Activated naive CD8-positive, alpha-beta T cell treated with anti-CD3 and anti-CD28 coated beads for 36 hours (primary cell): ENCODE measurements around the gene TMEM269. TPM values are rescaled to one million over a fixed set of nuclear protein-coding genes. Genes with fewer than 3 reads are reported as not detected.
"Not testable (repeated sequence)": the region's sequence is repeated elsewhere in the genome, so short reads cannot be mapped to it uniquely, and the experiment has no call there.

Experiments used
- DNase-seq: peaks from one replicate; pipeline ENCODE4 v3.0.0; 2021
- H3K27ac Mint-ChIP-seq: one replicate; pipeline ENCODE4 v1.8.0; 2022; ENCODE audit warnings: mild to moderate bottlenecking, moderate library complexity, mixed read lengths
- H3K27me3 Mint-ChIP-seq: one replicate; pipeline ENCODE4 v1.8.0; 2022; ENCODE audit warnings: mild to moderate bottlenecking, mixed read lengths
- H3K36me3 Mint-ChIP-seq: one replicate; pipeline ENCODE4 v1.8.0; 2021; ENCODE audit warnings: mild to moderate bottlenecking, mixed read lengths
- H3K4me1 Mint-ChIP-seq: one replicate; pipeline ENCODE4 v1.8.0; 2021; ENCODE audit warnings: mixed read lengths
- H3K4me3 Mint-ChIP-seq: one replicate; pipeline ENCODE4 v1.8.0; 2022; ENCODE audit warnings: mild to moderate bottlenecking, moderate library complexity, mixed read lengths
- H3K9me3 Mint-ChIP-seq: one replicate; pipeline ENCODE4 v1.8.0; 2022; ENCODE audit warnings: mixed read lengths
- total RNA-seq, 2 experiments: library from RNA; stranded (reverse); gene quantifications; one replicate each; pipeline ENCODE4 v1.2.3, GENCODE V29; 2021

TMEM269 gene
- total RNA-seq, 2 experiments from 2014 or later, result 0.06 to 0.32 TPM

DNA sequence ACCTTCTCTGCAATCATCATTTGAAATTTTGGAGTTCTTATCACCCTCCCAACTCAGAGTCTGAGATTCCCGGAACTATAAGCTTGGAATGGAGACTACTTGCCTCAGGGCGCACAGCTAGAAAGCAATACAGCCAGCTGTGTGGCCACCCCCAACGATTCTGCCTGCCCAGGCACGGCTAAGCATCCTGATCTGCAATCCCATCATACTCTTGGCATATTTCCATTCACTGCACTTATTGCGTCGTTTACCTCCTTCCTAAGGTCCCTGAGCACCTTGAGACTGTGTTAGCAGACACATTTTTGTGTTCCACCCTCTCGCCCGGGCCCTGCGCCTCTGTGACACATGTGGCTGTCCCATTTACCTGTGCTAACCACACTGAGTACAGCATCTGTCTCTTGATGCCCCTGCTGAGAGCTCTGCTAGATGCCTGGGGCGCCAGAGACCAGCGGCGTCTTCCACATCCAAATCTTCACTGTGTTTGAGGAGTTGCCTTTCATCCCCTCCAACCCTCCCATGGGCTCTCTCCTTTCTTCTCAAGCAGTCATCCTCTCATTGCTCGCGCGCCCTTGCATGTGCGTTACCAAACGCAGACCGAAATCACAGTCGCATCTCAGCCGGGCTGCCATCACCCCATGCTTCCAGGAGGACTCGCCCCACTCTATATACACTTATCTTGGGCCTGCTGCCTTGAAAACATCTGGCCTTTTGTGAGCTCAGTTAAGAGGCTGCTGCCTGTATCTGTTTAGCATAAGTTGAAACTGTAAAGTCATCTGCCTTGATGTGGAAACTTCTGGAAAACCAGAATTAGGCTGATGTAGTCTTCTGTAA, 41.3 kb upstream of the TMEM269 start:
- H3K9me3 Mint-ChIP-seq, result no peaks in the 10 kb centered on the region
- no peaks in the 10 kb centered on the region for H3K4me1 Mint-ChIP-seq
- H3K27me3 Mint-ChIP-seq, result no peaks in the 10 kb centered on the region
- no peak overlapping the region for H3K27ac Mint-ChIP-seq
- H3K4me3 Mint-ChIP-seq, result no peak overlapping the region
- H3K36me3 Mint-ChIP-seq, result peaks cover 2% of the 10 kb centered on the region
- no peak for DNase-seq

DNA sequence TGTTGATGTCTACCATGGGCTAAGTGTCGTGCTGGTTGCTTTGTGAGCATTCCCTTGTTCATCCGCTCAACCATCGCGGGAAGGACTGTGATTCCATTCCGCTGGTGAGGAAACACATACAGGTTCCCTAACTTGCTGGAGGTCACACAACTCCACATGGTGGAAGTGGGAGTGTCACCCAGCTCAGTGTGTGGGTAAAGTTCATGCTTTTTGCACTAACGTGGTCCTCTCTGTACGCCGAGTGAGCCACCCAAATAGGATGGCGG, 40.7 kb upstream of the TMEM269 start:
- no peak overlapping the region for H3K4me3 Mint-ChIP-seq
- no peaks in the 10 kb centered on the region for H3K4me1 Mint-ChIP-seq
- H3K27me3 Mint-ChIP-seq, result no peaks in the 10 kb centered on the region
- H3K36me3 Mint-ChIP-seq, result peaks cover 2% of the 10 kb centered on the region
- H3K9me3 Mint-ChIP-seq, result no peaks in the 10 kb centered on the region
- no peak overlapping the region for H3K27ac Mint-ChIP-seq
- DNase-seq, result no peak

DNA sequence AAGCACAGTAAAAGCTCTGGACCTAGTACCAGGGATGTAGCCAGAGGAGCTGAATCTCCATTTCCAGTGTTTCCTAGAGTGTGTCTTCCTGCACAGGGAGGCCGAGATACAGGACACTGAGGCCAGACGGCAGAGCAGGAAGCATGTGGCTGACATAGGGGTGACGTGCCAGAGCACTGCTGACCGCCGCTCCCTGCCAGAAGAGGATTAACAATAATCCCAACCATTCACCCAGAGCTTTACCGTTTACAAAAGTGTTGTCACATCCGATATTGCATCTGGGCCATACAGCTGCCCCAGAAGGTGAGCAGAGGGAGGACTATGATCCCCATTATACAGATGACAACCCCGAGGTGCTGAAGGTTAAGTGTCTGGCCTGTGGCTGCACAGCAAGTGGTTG, 38.9 kb upstream of the TMEM269 start:
- DNase-seq, result no peak
- Mint-ChIP-seq H3K4me3 (no peak overlapping the region), H3K36me3 (peaks cover 7% of the 10 kb centered on the region), H3K27me3 (no peaks in the 10 kb centered on the region), H3K4me1 (no peaks in the 10 kb centered on the region), H3K9me3 (no peaks in the 10 kb centered on the region), H3K27ac (no peak overlapping the region)

DNA sequence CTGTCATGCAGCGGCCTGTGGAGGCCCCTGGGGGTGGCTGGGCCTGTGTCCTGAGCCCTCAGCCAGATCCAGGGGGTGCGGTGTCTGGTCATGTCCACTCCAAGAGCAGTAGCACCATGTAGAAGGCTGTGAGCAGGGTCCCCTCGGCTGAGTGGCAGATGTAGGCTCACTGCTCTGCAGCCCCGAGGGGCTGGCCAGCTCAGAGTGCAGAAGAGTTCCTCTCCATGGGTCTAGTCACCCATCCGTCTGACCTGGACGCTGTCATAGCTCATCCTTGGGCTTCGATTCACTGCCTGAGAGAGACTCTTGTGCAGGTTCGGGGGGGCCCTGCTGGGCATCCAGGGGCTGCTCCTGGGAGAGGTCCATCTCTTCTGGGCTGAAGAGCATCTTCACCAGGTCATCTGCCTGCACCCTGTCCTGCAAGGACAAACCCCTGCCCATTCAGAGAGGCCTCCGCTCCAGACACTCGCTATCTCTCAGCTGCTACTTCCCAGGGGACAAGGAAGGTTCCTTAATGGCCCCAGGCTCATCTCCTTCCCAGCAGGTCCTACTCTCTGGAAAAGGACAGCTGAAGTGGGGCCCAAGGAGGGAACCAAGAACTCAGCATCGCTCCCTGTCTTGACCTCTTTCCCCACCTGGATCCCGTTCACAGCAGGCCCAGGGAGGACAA, 38.2 kb upstream of the TMEM269 start:
- DNase-seq, result no peak
- H3K9me3 Mint-ChIP-seq, result peaks cover under 1% of the 10 kb centered on the region
- no peaks in the 10 kb centered on the region for H3K27me3 Mint-ChIP-seq
- peaks cover under 1% of the 10 kb centered on the region for H3K4me1 Mint-ChIP-seq
- no peak overlapping the region for H3K27ac Mint-ChIP-seq
- no peak overlapping the region for H3K4me3 Mint-ChIP-seq
- H3K36me3 Mint-ChIP-seq, result peaks cover 8% of the 10 kb centered on the region

DNA sequence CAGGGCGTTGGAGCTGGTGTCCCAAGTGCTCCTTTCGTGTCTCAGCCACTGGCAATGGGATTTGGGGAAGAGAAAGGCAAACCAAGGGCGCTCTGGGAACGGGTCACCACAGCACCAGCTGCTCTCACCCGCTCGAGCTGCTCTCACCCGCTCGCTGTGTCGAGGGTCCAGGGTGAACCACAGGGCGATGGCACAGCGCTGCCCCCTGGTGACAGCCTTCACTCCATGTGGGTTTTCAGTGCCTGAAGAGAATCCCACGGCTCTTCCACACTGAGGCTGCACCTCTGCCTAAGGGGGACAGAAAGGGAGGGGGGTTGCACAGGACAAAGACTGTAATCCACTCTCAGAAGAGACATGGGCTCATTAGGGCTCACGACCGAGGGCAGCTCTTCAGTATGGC, 37.7 kb upstream of the TMEM269 start:
- Mint-ChIP-seq H3K36me3 (peaks cover 14% of the 10 kb centered on the region), H3K27ac (no peak overlapping the region), H3K4me1 (peaks cover 1% of the 10 kb centered on the region), H3K27me3 (no peaks in the 10 kb centered on the region), H3K9me3 (peaks cover 5% of the 10 kb centered on the region), H3K4me3 (no peak overlapping the region)
- DNase-seq, result peak; percentile 36

DNA sequence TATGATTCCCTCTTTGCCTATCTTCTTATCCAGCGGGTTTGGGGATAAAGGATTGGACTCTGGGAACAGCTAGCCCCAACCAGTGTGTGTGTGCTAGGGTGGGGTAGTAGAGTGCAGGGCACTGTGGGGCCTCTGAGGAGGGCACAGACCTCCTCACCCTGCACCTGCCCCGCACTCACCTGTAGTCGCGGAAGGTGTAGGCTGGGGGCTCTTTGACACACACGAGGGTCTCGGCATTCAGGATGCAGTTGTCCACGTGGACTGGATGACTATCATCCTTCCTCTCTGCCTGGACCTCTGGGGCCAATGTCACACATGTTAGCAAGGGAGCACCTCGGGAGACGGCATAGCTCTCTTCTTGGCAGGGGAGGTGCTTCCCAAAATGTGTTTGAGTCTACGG, 36.8 kb upstream of the TMEM269 start:
- H3K4me1 Mint-ChIP-seq, result peaks cover 1% of the 10 kb centered on the region
- DNase-seq, result no peak
- peak overlapping the region; percentile 17 for H3K27ac Mint-ChIP-seq
- H3K4me3 Mint-ChIP-seq, result no peak overlapping the region
- peaks cover 21% of the 10 kb centered on the region for H3K36me3 Mint-ChIP-seq
- H3K27me3 Mint-ChIP-seq, result no peaks in the 10 kb centered on the region
- peaks cover 5% of the 10 kb centered on the region for H3K9me3 Mint-ChIP-seq

DNA sequence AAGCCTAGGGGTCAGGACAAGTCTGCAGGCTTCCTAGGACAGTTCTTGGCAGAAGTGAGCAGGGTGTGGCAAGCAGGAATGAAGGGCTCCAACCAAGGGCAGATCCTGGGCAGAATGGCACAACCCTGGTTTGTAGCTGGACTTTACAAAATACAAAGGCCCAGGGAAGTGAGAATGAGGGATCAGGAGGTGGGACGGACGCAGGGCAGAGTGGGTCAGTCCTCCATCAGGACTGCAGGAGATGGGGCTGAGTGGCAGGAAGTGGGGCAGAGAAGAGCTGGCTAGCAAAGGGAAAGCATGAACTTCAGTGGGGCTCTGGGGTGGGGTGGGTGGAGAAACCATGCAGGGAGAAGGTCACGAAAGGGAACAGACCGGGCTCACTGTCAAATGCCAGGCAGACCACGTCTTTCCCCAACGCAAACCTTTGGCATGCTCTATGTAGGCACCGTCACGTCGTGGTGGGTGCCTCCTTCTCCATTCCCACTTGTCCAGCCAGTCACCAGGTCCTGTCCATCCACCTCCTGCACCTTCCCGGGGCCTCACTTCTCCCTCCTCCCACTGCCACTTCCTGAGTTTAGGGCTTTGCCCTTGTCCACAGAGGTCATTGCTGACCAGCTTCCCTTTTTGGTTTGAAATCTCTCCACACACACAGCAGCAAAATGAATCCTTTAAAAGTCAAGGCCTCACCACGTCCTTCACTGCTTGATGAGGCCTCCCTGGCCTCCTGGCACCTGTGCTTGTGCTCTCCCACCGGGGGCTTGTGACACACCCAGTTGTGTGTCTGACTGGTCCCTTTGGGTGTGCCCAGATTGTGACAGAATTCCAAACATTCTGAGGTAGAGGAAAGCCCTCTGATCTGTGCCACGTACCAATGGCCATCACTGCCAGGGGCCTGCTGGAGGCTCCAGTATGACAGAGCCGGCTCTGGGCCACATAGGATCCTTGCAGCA, 36.1 kb upstream of the TMEM269 start:
- H3K27ac Mint-ChIP-seq, result no peak overlapping the region
- no peaks in the 10 kb centered on the region for H3K27me3 Mint-ChIP-seq
- H3K36me3 Mint-ChIP-seq, result peaks cover 21% of the 10 kb centered on the region
- H3K4me1 Mint-ChIP-seq, result peaks cover 1% of the 10 kb centered on the region
- peaks cover 5% of the 10 kb centered on the region for H3K9me3 Mint-ChIP-seq
- no peak overlapping the region for H3K4me3 Mint-ChIP-seq
- no peak for DNase-seq

DNA sequence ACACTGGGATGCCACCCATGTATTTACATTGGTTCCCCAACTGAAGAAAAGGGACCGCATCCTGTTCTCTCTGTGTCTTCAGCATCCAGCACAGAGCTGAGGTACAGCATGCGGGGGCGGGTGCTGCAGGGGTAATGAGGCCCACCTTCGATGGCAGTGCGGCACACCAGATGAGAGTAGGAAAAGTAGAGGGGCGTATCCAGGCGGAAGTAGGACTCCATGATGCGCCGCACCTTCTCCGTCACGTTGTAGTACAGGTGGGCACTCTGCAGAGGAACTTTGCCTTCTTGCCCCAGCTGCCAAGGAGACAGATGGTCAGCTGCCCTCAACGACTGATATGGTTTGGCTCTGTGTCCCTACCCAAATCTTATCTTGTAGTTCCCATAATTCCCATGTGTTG, 34.8 kb upstream of the TMEM269 start:
- Mint-ChIP-seq H3K27me3 (no peaks in the 10 kb centered on the region), H3K9me3 (peaks cover 5% of the 10 kb centered on the region), H3K4me1 (peaks cover 1% of the 10 kb centered on the region), H3K36me3 (peaks cover 26% of the 10 kb centered on the region), H3K27ac (no peak overlapping the region), H3K4me3 (no peak overlapping the region)
- DNase-seq, result no peak

DNA sequence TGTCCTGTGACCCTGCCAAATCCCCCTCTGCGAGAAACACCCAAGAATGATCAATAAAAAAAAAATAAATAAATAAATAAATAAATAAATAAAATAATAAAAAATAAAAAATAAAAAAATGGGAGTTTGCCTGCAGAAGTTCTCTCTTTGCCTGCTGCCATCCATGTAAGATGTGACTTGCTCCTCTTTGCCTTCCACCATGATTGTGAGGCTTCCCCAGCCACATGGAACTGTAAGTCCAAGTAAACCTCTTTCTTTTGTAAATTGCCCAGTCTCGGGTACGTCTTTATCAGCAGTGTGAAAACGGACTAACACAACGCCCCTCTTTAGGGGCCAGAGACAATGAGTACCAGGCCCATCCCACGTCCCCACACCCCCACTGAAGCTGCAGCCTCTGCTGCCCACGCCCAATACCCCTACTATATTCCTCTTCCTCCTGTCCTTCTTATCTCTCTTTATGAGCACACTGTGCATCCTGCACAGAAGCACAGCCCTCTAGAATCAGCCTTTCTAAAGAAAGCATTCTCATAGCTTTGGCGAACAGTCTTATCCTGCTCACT, 33.2 kb upstream of the TMEM269 start:
- H3K9me3 Mint-ChIP-seq, H3K4me3 Mint-ChIP-seq, H3K27me3 Mint-ChIP-seq, DNase-seq, H3K27ac Mint-ChIP-seq, H3K4me1 Mint-ChIP-seq: not testable (repeated sequence)
- H3K36me3 Mint-ChIP-seq, result peaks cover 28% of the 10 kb centered on the region

DNA sequence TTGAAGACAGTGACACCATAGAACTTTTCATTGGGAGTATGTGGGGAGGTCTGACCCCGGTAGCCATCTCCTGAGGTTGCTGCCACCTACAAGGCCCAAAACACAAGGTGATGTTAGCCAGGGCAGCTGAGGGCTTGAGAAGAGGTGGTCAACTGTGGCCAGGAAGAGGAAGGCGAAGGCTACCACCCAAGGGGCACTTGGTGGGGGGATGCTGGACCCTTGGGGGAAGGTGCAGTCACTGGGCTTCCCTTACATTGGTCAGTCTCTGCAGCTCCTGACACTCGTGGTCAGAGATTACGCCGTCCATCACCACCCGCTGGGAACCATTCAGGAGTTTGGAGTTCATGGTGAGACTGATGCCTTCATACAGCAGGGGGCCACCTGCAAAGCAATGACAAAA, 32.5 kb upstream of the TMEM269 start:
- DNase-seq, result no peak
- Mint-ChIP-seq H3K4me3 (no peak overlapping the region), H3K27me3 (no peaks in the 10 kb centered on the region), H3K4me1 (peaks cover 1% of the 10 kb centered on the region), H3K27ac (no peak overlapping the region), H3K9me3 (peaks cover 5% of the 10 kb centered on the region), H3K36me3 (peaks cover 32% of the 10 kb centered on the region)

DNA sequence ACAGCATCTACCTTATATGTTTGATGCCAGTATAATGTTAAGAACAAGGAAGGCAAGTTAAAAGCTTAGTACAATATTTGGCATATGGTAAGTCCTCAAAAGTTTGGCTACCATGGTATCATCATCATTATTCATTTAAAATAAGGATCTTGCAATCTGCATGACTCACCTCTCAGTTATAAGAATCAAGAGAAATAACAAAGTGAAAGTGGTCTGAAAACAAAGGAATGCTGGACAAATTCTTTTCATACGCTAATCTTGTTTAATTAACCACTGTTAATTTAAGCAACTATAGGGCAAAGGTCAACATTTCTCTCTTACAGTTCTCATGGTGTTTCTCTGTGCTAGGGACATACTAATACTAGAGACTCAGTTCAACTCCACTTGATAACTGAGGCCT, 31.7 kb upstream of the TMEM269 start:
- no peak for DNase-seq
- peaks cover 37% of the 10 kb centered on the region for H3K36me3 Mint-ChIP-seq
- H3K27ac Mint-ChIP-seq, result no peak overlapping the region

DNA sequence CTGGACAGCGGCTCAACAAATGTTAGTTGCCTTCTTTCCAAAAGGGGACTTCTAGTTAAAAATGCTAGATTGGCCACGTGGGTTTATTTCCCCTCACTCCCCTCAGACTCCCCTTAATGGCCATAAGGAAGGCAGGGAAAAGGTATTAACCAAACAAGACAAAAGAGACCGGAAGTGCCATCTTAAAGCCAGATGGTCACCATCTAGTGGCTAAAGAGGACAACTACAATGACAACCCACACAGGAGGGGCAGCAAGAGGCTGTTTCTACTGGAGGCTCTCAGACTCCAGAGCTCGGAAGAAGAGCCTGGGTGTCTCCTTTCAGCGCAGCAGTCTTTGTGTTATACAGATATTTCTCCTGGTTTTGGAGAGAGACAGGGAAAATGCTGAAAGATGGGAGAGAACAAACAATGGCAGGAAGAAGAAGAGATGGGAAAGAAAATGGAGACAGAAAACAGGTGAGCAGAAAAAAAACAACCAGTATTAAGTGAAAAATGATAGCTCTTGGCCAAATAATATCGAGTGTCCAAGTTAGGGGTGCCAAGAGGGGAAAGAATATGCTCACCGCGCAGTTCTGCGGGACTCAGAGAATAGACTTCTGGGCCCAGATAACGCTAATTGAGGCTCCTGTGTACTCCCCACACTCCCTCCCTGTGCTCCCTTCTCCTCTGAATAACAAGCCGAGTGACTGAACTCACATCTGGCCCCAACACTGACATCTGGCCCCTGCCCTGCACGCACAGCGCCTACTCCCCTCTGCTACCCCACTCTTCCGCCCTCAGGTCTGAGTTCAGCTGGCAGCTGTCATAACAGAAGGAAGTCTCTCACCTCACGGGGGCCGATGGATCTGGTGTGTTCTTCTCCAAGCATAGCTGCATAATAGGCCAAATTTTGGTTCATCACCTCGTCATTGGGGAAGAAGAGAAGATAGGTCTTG, 27.6 kb upstream of the TMEM269 start:
- no peak overlapping the region for H3K4me3 Mint-ChIP-seq
- peaks cover under 1% of the 10 kb centered on the region for H3K4me1 Mint-ChIP-seq
- no peaks in the 10 kb centered on the region for H3K9me3 Mint-ChIP-seq
- H3K36me3 Mint-ChIP-seq, result peaks cover 26% of the 10 kb centered on the region
- H3K27ac Mint-ChIP-seq, result no peak overlapping the region
- no peaks in the 10 kb centered on the region for H3K27me3 Mint-ChIP-seq
- no peak for DNase-seq

More for the DNA sequence above, 31.7 kb upstream of the TMEM269 start:
- Mint-ChIP-seq H3K4me1 (peaks cover 1% of the 10 kb centered on the region), H3K9me3 (peaks cover 5% of the 10 kb centered on the region), H3K4me3 (no peak overlapping the region), H3K27me3 (no peaks in the 10 kb centered on the region)

DNA sequence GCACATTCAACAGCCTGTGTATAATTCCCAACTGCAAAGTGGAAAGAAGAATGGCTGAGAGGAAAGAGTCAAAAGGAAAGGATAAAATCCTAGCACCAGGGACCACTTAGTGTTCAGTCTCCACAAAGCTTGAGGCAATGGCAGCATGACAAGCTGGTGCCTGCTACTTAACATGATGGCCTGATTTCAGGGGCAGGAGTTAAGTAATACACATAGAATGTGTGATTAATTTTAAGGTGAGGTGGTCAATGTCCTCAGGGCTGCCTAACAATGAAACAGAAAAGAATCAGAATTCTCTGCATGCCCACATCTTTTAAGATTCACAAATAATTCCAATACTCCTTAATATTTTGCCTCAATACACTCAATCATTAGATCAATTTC, 26.9 kb upstream of the TMEM269 start:
- H3K4me3 Mint-ChIP-seq, result no peak overlapping the region
- no peaks in the 10 kb centered on the region for H3K9me3 Mint-ChIP-seq
- no peak overlapping the region for H3K27ac Mint-ChIP-seq
- H3K36me3 Mint-ChIP-seq, result peaks cover 20% of the 10 kb centered on the region
- no peaks in the 10 kb centered on the region for H3K27me3 Mint-ChIP-seq
- peaks cover 4% of the 10 kb centered on the region for H3K4me1 Mint-ChIP-seq
- no peak for DNase-seq

DNA sequence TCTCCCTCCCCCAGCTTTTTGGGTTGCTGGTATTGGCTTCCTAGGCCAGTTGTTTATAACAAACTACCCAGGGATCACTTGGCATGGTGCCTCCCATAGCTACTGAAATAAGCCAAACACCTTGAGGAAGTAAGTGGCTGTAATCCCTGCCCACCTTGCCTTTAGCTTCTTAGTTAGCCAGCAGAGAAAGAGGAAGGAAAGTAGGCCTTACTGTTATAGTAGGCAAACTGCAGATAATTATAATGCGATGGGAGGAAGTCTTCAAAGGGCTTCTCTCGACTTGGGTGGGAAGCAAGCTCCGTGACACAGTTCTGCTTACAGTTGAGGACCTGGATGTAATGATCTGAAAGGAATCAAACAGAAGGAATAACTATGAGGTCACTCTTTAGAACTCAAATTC, 26.1 kb upstream of the TMEM269 start:
- Mint-ChIP-seq H3K36me3 (peaks cover 20% of the 10 kb centered on the region), H3K27ac (no peak overlapping the region), H3K9me3 (no peaks in the 10 kb centered on the region), H3K4me3 (no peak overlapping the region), H3K27me3 (no peaks in the 10 kb centered on the region), H3K4me1 (peaks cover 4% of the 10 kb centered on the region)
- DNase-seq, result no peak
